ENCODE data around the gene GAK.

The GAK gene

GRCh38 chr4:866761-867390, 65.2 kb downstream of the GAK start:
- DNase-seq: peak; percentile 69

GRCh38 chr4:866068-866760, 65.9 kb downstream of the GAK start:
- DNase-seq: no peak

- no peak for DNase-seq
Measured at GRCh38 chr4:865572-865971, 66.5 kb downstream of the GAK start.

GRCh38 chr4:865121-865465, 67.0 kb downstream of the GAK start:
- no peak for DNase-seq

GRCh38 chr4:864456-865120, 67.5 kb downstream of the GAK start:
- DNase-seq: no peak

GRCh38 chr4:860561-860960, 71.6 kb downstream of the GAK start:
- DNase-seq: no peak

GRCh38 chr4:859496-859895, 72.6 kb downstream of the GAK start:
- DNase-seq: no peak

- no peak for DNase-seq
Measured at GRCh38 chr4:858831-859451, 73.2 kb downstream of the GAK start.

GRCh38 chr4:858041-858481, 74.1 kb downstream of the GAK start:
- DNase-seq: no peak

GRCh38 chr4:857461-857860, 74.7 kb downstream of the GAK start:
- DNase-seq: no peak

GRCh38 chr4:856225-856901, 75.8 kb downstream of the GAK start:
- no peak for DNase-seq

- no peak for DNase-seq
Measured at GRCh38 chr4:855880-856224, 76.3 kb downstream of the GAK start.

GRCh38 chr4:854356-854755, 77.8 kb downstream of the GAK start:
- DNase-seq: no peak

GRCh38 chr4:853416-853781, 78.7 kb downstream of the GAK start:
- no peak for DNase-seq

- DNase-seq: no peak
Measured at GRCh38 chr4:851701-852430, 80.2 kb downstream of the GAK start.

- no peak for DNase-seq
Measured at GRCh38 chr4:850323-850945, 81.7 kb downstream of the GAK start.

GRCh38 chr4:849478-850175, 82.5 kb downstream of the GAK start:
- DNase-seq: no peak

GRCh38 chr4:848803-849477, 83.2 kb downstream of the GAK start:
- DNase-seq: no peak

GRCh38 chr4:848307-848691, 83.8 kb downstream of the GAK start:
- DNase-seq: no peak

- DNase-seq: no peak
Measured at GRCh38 chr4:845836-846251, 86.3 kb downstream of the GAK start.

GRCh38 chr4:845233-845835, 86.8 kb downstream of the GAK start:
- no peak for DNase-seq
